Activated T-cell treated with anti-CD3 and anti-CD28 coated beads for 4 hours (primary cell): ENCODE measurements around the gene KRT40.

Experiments used
- DNase-seq: peaks from one replicate; pipeline ENCODE4 v3.0.0-alpha.2; 2020

The KRT40 gene

DNA sequence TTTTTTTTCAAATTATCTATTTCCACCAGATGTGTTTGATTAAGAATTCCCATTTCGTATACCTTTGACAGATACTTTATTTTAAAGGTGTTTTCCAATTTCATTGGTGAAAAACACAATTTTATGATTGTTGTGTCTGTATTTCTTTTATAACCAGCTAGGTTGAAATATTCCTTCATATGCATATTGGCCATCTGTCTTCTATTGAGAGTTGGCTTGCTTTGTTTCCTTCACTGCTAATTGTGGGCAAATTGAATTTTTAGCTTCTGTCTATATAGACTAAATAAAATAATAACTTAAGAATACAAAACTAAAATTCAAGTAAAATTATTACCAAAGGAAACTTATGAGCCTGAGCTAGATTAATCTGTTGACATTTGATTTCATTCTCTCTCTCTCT, 11.0 kb upstream of the KRT40 start:
- no peak for DNase-seq

DNA sequence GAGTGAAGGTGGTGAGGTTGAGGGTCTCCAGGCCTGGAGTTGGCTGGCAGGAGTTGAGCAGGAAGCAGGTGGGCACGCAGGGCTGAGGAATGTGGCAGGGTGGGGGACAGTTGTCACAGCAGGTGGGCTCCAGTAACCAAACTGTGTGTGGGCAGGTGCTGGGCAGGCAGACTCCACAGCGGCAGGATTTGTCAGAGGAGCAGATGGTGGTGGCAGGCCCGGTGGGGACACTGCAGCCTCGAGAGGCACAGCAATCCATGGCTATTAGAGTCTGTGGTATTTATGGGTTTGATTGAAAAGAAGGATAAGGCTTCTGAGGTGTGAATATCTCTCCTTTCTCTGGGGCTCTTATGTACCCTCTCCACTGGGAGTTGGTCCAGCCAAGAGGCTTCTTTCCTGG, 9.7 kb upstream of the KRT40 start, which contains the start of gene KRTAP3-3:
Gene KRTAP3-3, minus strand, starts transcription at position 326 of the 400 bp plus-strand sequence. Its CDS starts 67 bp downstream, at position 259.
- DNase-seq: no peak

DNA sequence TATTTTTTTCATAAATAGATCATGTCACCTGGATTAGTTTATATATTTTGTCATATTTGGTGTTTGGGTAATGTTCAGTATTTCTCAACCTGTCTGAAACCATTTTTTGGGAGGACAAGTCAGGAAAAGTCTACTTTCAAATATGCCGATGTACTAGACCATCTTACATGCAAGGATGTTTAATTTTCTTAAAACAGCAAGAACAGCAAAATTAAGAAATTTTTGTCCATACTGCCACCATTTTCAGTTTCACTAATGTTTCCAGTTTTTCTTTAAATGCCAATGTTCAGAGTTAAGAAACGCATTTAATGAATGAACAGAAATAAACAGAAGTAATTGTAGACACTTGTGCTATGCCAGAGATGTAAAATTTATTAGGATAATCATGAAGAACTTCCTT, 9.0 kb upstream of the KRT40 start:
- DNase-seq: no peak

DNA sequence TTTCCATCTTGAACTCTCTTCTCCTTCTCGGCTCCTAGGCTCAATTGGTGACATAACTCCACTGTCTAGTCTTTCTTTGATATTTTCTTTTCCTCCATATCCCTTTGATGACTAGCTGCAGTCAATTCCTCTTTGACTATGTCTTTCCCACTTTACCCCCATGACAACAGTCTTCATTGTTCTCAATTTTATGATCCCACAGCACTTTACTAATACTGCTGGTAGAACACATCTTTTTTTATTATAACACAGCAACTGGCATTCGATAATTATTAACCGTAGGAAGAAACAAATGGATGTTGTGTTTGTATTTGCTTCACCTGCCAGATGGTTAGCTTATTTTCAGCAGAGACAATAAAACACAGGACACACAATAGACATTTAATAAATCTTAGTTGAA, 8.5 kb upstream of the KRT40 start:
- DNase-seq: no peak

DNA sequence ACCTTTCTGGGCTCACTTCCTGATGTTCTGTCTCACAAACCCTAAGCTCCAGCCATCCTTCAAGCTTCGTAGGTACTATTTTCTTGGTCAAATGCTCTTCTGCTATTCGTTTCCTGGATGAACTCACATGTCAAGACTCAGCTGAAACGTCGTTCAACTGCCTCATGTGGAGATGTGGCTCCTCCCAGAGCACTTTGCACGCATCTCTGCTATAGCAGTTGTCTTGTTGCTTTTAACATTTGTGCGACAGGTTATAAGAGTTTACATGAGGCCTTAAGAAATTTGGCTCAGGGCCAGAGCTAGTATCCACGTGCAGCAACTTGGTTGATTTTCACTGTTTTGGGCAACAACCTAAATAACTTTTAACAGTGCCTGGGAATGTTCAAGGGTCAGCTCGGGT, 2.8 kb upstream of the KRT40 start:
- no peak for DNase-seq

DNA sequence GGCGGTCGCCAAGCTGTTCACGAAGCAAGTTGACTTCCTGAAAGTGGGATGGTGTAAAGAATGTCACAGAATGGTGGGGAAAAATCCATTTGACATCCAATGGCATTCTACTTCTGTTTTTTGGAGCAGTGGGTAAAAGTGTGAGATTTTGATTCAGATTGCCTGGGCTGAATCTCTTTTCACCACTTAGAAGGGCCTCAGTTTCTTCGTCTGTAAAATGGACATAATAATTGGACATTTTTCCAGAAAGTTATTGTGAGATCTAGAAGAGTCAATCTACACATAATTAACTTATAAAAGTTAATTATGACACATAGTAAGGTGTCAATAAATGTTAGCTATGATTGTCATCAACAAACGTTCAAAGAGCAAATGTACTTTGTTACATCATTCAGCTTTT, 3.0 kb downstream of the KRT40 start:
- DNase-seq: no peak

DNA sequence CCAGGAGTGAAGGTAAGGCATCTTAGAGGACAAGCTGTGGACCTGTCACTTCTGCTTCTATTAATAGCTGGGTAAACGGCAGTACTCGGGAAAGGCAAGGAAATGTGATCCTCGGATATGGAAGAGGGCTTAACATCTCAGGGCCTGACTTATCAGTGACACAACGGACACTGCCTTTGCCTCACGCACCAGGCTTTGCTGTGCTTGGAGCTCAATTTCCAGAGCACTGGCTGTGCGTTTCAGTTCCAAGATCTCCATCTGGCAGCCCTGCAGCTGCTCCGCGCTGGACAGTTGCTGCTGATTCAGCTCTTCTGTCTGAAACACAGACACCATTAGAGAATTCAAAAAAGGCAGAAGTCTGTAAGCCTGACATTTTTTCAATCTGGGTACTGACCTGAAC, 3.5 kb downstream of the KRT40 start:
- DNase-seq: no peak

DNA sequence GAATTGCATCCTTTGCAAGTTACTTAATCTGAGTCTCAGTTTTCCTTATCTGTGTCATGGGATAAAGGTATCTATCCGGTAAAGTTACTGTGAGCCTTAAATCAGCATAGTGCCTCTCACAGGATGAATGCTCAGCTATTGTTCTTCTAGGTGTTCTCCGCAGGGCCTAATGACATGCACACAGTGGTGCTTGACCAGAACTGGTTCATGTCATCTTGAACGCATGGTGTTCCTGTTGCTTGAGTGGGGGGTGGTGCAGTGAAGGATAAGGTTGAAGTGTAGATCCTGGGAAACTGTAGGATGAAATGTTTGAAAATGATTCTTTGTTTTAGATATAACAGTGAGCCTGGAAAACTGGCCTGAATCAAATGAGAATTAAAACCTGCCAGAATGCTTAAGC, 4.0 kb downstream of the KRT40 start:
- no peak for DNase-seq

DNA sequence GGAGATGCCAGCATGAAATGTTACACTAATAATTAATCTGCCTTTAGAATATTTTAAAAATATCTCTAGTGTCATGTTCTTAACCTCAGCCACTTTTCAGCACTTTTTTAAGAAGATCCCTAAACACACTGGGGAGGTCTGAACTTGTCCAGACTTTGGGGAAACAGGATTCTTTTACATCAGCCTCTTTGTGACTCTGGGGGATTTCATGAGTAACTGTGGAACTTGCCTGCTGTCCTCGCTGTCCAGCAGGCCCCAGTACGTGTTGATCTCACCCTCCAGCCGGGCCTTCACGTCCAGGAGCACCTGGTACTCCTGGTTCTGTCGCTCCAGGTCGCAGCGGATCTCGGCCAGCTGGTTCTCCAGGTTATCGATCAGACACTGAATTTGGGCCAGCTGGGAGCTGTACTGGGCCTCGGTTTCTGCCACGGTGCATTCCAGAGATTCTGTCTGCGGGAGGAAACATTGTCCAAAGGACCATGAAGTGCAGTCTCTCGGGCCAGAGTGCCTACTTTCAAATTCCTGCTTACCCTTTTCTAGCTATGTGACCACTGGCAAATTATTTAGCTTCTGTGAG, 5.5 kb downstream of the KRT40 start:
- DNase-seq: no peak

DNA sequence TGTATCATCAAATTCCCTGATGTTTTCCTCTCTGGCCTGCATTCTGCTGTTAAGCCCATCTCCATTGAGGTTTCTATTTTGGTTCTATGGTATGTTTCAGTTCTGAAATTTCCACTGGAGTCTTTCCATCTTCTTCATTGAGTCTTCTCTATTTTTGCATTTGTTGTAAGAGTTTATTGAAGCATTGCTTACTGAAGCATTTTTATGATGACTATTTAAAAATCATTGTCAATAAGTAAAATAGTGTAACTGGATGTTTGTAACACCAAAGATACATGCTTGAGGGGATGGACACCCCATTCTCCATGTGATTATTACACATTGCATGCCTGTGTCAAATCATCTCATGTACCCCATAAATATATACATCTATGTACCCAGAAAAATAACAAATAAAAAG, 8.6 kb downstream of the KRT40 start:
- DNase-seq: no peak

DNA sequence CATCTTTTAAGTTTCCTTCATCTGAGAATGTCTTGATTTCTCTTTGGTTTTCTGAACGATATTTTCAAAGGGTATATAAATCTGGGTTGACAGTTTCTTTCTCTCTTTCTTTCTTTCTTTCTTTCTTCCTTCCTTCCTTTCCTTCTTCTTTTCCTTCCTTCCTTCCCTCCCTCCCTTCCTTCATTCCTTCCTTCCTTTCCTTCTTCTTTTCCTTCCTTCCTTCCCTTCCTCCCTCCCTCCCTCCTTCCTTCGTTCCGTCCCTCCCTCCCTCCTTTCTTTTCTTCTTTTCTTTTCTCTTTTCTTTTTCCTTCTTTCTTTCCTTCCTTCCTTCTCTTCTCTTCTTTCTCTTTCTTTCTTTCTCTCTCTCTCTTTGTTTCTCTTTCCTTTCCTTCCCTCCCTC, 9.8 kb downstream of the KRT40 start:
- DNase-seq: no peak

DNA sequence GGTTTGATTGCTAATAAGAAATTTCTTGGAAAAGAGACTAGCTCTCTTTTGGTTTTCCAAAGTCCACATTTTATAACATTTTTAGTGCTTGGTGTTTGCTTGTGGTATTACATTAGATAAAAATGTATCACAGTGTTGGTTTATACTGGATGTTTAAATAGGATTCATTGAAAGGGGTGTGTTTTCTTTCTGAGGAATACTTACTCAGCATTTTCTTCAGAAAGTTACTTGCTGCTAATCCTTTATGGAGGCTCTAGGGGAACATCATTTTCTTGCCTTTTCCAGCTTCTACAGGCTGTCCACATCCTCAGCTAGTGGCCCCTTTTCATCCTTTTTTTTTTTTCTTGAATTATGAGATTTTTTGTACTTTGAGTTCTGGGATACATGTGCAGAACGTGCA, 16.5 kb downstream of the KRT40 start:
- DNase-seq: no peak

DNA sequence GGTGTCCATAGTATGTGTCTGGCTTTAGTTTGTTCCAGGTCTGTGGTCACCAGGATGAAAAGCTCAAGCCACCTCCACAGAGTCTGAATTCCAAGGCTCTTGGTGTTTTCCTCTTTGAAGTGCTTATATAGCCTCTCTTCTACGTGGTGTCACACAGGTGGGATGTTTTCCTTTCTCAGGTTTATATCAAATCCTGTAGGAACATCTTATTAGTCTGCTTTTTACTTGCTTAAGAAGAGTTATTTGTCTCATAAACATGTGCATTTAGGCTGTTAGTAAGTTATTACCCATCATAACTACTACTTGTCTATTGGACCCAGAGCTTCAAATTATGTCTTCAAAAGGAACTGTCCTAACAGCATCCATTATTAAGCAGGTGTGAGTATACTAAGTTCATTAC, 17.3 kb downstream of the KRT40 start, which contains the start of gene KRT39:
Gene KRT39, minus strand, starts transcription at position 101 of the 400 bp plus-strand sequence. Its CDS starts 92 bp downstream, at position 9.
- DNase-seq: no peak

DNA sequence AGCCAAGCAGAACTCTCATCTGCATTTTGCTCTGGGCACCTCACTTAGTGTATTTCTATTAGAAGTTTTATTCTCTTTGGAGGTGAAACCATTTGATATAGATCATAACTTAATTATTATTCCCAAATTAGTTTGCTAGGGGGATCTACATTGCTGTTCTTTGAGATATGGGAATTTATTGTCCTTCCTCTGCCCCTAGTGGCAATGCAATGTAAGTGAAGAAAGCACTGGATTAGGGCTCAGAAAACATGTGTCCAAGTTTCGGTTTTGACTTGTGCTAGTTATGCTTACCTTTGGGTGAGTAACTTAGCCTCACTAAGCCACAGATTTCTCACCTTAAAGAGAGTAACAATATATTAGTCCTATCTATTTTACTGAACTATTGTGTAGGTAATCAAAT, 20.3 kb downstream of the KRT40 start:
- no peak for DNase-seq

DNA sequence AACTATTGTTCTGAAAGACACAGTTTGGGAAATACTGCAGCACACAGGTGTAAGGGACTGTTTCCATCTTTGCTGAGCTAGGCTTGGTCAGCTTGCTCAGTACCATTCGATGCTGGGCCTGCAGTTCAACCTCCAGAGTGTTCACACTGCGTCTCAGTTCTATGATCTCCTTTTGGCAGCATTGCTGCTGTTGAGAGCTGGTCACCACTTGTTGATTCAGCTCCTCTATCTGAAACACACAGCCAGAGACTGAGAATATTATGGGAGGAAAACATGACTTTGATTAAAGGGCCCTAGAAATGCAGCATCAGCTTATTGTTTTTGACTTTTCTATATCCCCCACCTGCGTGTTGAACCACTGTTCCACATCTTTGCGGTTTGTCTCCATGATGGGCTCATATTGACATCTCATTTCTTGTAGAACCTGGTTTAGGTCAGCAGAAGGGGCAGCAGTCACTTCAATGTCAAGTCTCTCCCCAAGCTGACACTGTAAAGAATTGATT, 22.0 kb downstream of the KRT40 start:
- no peak for DNase-seq

DNA sequence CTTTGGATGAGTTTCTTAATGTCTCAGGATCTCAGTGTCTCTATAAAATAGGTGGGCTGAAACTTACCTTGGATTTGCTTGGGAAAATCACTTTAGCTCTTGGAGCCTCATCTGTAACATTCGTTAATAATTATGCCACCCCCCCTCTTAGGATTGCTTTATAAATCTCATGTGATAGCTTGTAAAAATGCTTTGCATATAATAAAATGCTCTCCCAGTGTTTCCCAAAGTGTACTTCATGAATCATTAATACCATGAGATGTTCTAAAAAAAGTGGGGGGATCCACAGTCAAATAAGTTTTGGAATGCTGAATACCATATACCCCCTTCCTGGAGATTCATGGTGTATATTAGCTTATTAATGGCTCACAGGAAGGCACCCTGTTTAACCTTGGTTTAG, 22.5 kb downstream of the KRT40 start:
- DNase-seq: no peak

DNA sequence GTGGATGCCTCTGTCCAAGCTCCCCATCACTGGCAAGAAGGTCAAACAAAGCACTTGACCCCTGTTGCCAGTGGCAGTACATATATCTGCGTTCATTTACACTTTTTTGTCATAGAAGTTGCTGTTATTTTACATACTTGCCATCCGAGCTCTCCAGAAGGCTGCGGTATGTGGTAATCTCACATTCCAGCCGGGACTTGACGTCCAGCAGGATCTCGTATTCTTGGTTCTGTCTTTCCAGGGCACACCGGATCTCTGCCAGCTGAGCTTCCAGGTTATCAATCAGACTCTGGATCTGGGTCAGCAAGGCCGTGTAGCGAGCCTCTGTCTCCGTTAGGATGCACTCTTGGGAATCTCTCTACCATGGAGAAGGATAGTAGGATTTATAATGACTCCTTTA, 24.0 kb downstream of the KRT40 start:
- no peak for DNase-seq

DNA sequence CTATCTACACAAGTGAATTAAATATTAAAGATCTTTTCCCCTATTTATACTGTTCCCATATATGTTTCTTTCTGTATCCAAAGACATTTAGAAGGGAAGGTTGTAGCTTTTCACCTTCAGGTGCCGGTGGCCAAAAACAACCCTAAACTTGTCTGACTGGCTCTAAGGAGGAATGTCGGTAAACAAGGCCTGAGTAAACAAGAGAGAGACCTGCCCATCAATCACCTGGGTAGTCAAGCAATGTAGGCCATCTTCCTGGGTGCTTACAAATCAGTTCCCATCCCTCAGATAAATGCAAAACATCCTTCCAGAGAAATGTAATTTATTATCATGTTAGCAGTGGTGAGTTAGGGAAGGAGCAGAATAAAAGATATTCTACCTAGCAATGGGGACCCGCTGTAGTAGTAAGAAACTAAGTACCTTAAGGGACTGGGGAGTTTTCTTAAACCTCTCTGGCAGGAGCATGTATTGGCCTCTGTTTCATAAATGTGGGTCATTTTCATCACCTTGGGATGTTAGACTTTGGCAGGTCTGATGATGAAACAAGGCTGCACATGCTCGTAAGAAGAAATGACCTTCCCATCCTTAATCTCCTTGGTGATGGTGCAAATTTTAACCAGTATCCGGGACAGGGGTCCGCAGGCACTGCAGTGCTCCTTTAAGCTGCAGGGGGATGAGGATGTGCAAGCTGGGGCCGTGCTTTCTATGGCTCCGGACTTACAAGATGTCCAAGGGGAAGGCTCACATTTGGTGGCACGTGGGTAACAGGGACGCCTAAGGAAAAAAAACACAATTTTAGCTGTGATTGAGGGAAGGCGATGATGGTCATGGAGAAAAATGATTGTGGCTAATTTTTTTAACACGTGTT, 25.8 kb downstream of the KRT40 start:
- DNase-seq: no peak

DNA sequence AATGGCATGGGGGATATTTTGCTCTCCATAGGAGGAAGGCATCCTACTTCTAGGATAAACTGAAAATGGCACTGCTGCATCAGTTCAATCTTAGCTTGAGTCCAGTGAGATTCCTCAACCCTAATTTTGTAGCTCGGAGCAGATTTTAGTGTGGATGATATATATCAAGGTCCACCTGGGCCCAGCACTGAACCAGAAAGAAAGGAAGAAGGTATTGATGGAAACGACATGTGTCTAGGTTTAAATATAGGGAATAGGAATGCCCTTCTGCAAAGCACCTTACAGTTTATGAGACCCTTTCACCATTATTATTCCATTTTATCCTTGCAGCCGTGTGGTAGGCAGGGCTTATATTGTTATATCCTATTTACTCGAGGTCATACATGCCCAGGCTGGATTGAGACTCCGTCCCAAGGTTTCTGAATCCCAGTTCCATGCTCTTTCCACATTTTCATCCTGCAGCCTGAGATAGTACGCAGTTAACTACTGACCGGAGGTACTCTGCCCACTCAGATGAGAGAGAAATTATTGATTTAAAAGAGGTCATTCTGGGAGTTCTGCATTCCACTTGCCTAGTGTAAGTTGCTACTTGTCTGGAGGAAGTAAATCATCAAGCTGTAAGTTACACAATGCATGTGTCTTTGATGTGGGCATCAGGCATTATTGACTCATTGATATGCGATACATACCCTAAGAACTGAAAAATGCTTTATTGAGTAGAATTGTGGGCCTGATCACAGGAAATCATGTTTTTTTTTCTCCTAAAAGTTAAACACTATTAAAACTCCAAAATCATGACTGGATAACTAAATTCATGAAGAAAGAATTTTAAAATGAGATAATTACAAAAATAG, 27.5 kb downstream of the KRT40 start:
- no peak for DNase-seq

DNA sequence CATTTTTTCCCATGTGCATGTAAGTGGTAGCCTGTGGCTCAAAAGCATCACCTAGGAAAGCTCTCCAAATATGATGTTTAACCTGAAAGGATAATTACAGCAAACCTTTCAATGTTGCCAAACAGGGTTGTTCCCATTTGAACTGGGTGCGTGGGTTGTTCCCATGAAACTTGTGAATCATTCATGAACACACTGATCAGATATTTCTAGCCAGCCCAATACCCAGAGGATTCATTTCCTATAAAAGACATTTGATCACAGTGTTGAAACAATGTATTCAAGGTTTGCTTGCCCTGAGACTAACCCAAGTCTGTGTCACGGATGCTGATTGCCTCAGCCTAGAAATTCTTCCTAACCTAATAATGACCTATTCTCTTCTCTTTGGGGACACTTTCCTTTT, 30.2 kb downstream of the KRT40 start:
- no peak for DNase-seq

DNA sequence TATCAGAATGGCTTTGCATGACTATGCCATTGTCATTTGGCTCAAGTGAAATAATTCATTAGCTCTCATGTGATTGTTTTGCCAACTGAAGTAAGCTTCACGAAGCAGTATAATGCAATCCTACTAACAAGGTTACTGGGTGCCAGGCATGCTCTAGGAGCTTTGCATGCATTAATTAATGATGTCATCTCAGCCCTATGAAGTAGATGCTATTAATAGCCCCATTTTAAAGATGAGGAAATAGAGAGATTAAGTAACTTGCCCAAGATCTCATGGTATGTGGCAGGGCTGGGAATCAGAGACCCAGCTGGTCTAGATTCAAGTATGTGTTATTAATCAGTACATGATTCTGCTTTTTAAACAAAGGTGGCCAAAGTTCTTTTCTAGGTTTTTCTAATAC, 31.5 kb downstream of the KRT40 start:
- DNase-seq: no peak

DNA sequence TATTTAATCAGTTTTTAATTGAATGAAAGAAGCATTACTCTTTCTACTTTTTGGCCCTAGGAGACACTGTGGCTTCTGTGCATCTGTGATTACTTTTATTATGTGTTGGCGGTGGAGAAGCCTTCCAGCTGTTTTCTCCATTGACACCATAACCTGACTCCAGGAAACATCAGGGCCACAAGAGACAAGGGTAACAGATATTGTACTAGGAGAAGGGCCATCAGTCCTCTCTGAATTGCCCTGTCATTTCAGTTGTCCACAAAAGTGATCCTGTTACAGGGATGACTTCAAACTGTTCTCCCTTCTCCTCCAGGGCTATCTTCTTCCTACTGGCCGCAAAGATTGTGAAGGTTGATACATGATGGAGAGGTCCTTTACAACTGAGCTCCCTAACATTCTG, 32.0 kb downstream of the KRT40 start:
- DNase-seq: no peak

DNA sequence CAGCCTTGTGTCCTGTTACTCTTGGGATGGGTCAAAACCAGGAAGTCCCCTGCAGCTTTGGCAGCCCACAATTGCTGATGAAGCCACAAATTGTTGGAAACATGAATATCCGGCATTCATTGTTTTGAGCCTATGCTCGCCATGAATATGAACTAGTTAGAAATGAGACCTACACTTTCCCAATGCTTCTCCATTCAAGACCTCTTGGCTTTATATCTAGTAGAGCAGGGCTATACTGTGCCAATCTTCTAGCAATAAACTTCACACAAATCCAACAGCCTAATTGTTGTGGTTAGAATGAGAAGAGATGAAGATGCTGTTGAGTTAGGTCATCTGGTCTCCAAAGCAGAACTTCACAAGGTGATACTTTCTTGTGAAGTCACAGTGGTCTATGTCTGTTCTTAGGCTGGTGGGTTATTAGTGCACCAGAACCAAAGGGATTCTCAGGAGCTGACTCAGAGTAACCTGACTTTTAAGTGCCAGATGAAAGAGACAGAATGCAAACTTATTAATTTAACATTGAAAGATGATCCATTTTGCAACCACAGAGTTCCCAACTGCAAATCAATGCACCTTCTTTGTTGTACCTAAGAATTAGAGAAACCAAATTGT, 33.0 kb downstream of the KRT40 start:
- DNase-seq: no peak
